NCI-H2196 (cell line): ENCODE measurements around the gene RELB.
A peak's percentile ranks its signal among the peaks of the same experiment; 100 is the strongest.

Experiments
- DNase-seq: peaks from one replicate; lab custom pipeline; 2025; ENCODE audit not compliant: unreplicated experiment; lab: John Stamatoyannopoulos, UW

The RELB gene

GRCh38 chr19:45057444-45057843, 56.2 kb downstream of the RELB start:
- DNase-seq = no peak

GRCh38 chr19:45058622-45059159, 57.4 kb downstream of the RELB start:
- no peak for DNase-seq

GRCh38 chr19:45059258-45059965, 58.1 kb downstream of the RELB start:
- peak; percentile 83 for DNase-seq

GRCh38 chr19:45061965-45062364, 60.7 kb downstream of the RELB start:
- DNase-seq = no peak

- no peak for DNase-seq
Observed at GRCh38 chr19:45063851-45064801, 62.9 kb downstream of the RELB start.

GRCh38 chr19:45066921-45067661, 65.8 kb downstream of the RELB start:
- no peak for DNase-seq

GRCh38 chr19:45068041-45068440, 66.8 kb downstream of the RELB start:
- DNase-seq = no peak

- DNase-seq = peak; percentile 69
Observed at GRCh38 chr19:45069056-45069455, 67.8 kb downstream of the RELB start.

- no peak for DNase-seq
Observed at GRCh38 chr19:45070214-45070613, 69.0 kb downstream of the RELB start.

- DNase-seq = no peak
Observed at GRCh38 chr19:45070861-45071544, 69.7 kb downstream of the RELB start.

GRCh38 chr19:45071545-45071938, 70.3 kb downstream of the RELB start:
- DNase-seq = no peak

GRCh38 chr19:45071969-45072790, 70.9 kb downstream of the RELB start:
- DNase-seq = no peak

GRCh38 chr19:45074744-45075300, 73.6 kb downstream of the RELB start:
- DNase-seq = no peak

GRCh38 chr19:45075301-45076028, 74.2 kb downstream of the RELB start:
- DNase-seq = peak; percentile 85

- peak; percentile 92 for DNase-seq
Observed at GRCh38 chr19:45076029-45076850, 75.0 kb downstream of the RELB start, which contains the start of gene ZNF296. TSS of gene ZNF296 (minus strand) at chr19:45076478. CDS start at chr19:45076373, 105 bp downstream.

GRCh38 chr19:45076851-45077730, 75.8 kb downstream of the RELB start:
- no peak for DNase-seq
